ENCODE measurements around the gene HMGCS1. TPM values are rescaled to one million over a fixed set of nuclear protein-coding genes. Genes with fewer than 3 reads are reported as not detected.
A peak's percentile ranks its signal among the peaks of the same experiment; 100 is the strongest.
"Not testable (repeated sequence)": the region's sequence is repeated elsewhere in the genome, so short reads cannot be mapped to it uniquely, and the experiment has no call there.

The HMGCS1 gene
- total RNA-seq, 2 donors from 2014 or later = 142 to 176 TPM

- Histone ChIP-seq H3K36me3 (ENCODE audit: control insufficient read depth, insufficient read depth, low read length) (no peaks in the 10 kb centered on the region), H3K4me1 (ENCODE audit: control insufficient read depth, insufficient read depth, low read length) (no peaks in the 10 kb centered on the region), H3K9ac (ENCODE audit: extremely low read depth, low read length, poor library complexity, severe bottlenecking) (no peak overlapping the region), H3K9me3 (ENCODE audit: control insufficient read depth, low read length) (peaks cover 32% of the 10 kb centered on the region), H3K27ac (ENCODE audit: low read depth, low read length) (no peak overlapping the region), H3K27me3 (ENCODE audit: control insufficient read depth, insufficient read depth, low read length, poor library complexity, severe bottlenecking) (no peaks in the 10 kb centered on the region), H3K4me3 (ENCODE audit: low read length) (no peak overlapping the region)
- no peak for TF ChIP-seq CTCF (conservative IDR thresholded peaks at IDR 0.05)
- peaks cover 11% of the 10 kb centered on the region for H3K4me1 Mint-ChIP-seq
- H3K4me3 Mint-ChIP-seq = no peak overlapping the region
- peaks cover 2% of the 10 kb centered on the region for H3K27me3 Mint-ChIP-seq (ENCODE audit: insufficient read depth)
- no peak for DNase-seq
- peaks cover 14% of the 10 kb centered on the region for H3K9me3 Mint-ChIP-seq
- H3K27ac Mint-ChIP-seq = no peak overlapping the region
- WGBS, 2 experiments (ENCODE audit: insufficient coverage in 1 of 2, insufficient read length in 1 of 2) = 86% methylated on average over 1 of the region's 1 CpG; no CpG with 5 or more reads in 1 of the 2 experiments
- H3K36me3 Mint-ChIP-seq (ENCODE audit: low read depth) = peaks cover 5% of the 10 kb centered on the region
Measured at GRCh38 chr5:43270645-43271044, 42.6 kb downstream of the HMGCS1 start.

GRCh38 chr5:43268188-43268820 lies 44.9 kb downstream of the HMGCS1 start:
- peaks cover 14% of the 10 kb centered on the region for H3K9me3 Mint-ChIP-seq
- H3K4me1 Mint-ChIP-seq = no peaks in the 10 kb centered on the region
- peaks cover 32% of the 10 kb centered on the region for H3K9me3 ChIP-seq (ENCODE audit: control insufficient read depth, low read length)
- 100% methylated on average over 1 of the region's 1 CpG; no CpG with 5 or more reads in 1 of the 2 experiments for WGBS, 2 experiments (ENCODE audit: insufficient coverage in 1 of 2, insufficient read length in 1 of 2)
- peak; percentile 51 for DNase-seq
- peaks cover 17% of the 10 kb centered on the region for H3K27me3 Mint-ChIP-seq (ENCODE audit: insufficient read depth)
- no peak overlapping the region for H3K27ac ChIP-seq (ENCODE audit: low read depth, low read length)
- no peak for TF ChIP-seq CTCF (conservative IDR thresholded peaks at IDR 0.05)
- H3K4me1 ChIP-seq (ENCODE audit: control insufficient read depth, insufficient read depth, low read length) = no peaks in the 10 kb centered on the region
- no peak overlapping the region for H3K4me3 ChIP-seq (ENCODE audit: low read length)
- no peaks in the 10 kb centered on the region for H3K36me3 ChIP-seq (ENCODE audit: control insufficient read depth, insufficient read depth, low read length)
- H3K9ac ChIP-seq (ENCODE audit: extremely low read depth, low read length, poor library complexity, severe bottlenecking) = no peak overlapping the region
- peaks cover 5% of the 10 kb centered on the region for H3K36me3 Mint-ChIP-seq (ENCODE audit: low read depth)
- no peak overlapping the region for H3K27ac Mint-ChIP-seq
- no peak overlapping the region for H3K4me3 Mint-ChIP-seq
- no peaks in the 10 kb centered on the region for H3K27me3 ChIP-seq (ENCODE audit: control insufficient read depth, insufficient read depth, low read length, poor library complexity, severe bottlenecking)

- not testable (repeated sequence) for H3K4me3 Mint-ChIP-seq; H3K27me3 ChIP-seq (ENCODE audit: control insufficient read depth, insufficient read depth, low read length, poor library complexity, severe bottlenecking); H3K9ac ChIP-seq (ENCODE audit: extremely low read depth, low read length, poor library complexity, severe bottlenecking); H3K36me3 Mint-ChIP-seq (ENCODE audit: low read depth); DNase-seq; H3K4me1 Mint-ChIP-seq; H3K4me3 ChIP-seq (ENCODE audit: low read length); H3K4me1 ChIP-seq (ENCODE audit: control insufficient read depth, insufficient read depth, low read length); H3K36me3 ChIP-seq (ENCODE audit: control insufficient read depth, insufficient read depth, low read length); H3K27ac Mint-ChIP-seq; H3K27ac ChIP-seq (ENCODE audit: low read depth, low read length)
- Mint-ChIP-seq H3K27me3 (ENCODE audit: insufficient read depth) (peaks cover 34% of the 10 kb centered on the region), H3K9me3 (peaks cover 15% of the 10 kb centered on the region)
- WGBS, 2 experiments (ENCODE audit: insufficient coverage in 1 of 2, insufficient read length in 1 of 2) = 78 to 96% methylated on average over 2 of the region's 2 CpGs
- H3K9me3 ChIP-seq (ENCODE audit: control insufficient read depth, low read length) = peaks cover 12% of the 10 kb centered on the region
Measured at GRCh38 chr5:43262269-43262668, 50.9 kb downstream of the HMGCS1 start.

GRCh38 chr5:43258116-43258515 lies 55.1 kb downstream of the HMGCS1 start:
- Histone ChIP-seq H3K36me3 (ENCODE audit: control insufficient read depth, insufficient read depth, low read length) (no peaks in the 10 kb centered on the region), H3K4me1 (ENCODE audit: control insufficient read depth, insufficient read depth, low read length) (no peaks in the 10 kb centered on the region), H3K27ac (ENCODE audit: low read depth, low read length) (no peak overlapping the region), H3K27me3 (ENCODE audit: control insufficient read depth, insufficient read depth, low read length, poor library complexity, severe bottlenecking) (no peaks in the 10 kb centered on the region), H3K9me3 (ENCODE audit: control insufficient read depth, low read length) (no peaks in the 10 kb centered on the region), H3K4me3 (ENCODE audit: low read length) (no peak overlapping the region), H3K9ac (ENCODE audit: extremely low read depth, low read length, poor library complexity, severe bottlenecking) (no peak overlapping the region)
- no peaks in the 10 kb centered on the region for H3K36me3 Mint-ChIP-seq (ENCODE audit: low read depth)
- H3K4me1 Mint-ChIP-seq = peaks cover 7% of the 10 kb centered on the region
- peaks cover 18% of the 10 kb centered on the region for H3K27me3 Mint-ChIP-seq (ENCODE audit: insufficient read depth)
- no peak overlapping the region for H3K4me3 Mint-ChIP-seq
- DNase-seq = no peak
- TF ChIP-seq CTCF (conservative IDR thresholded peaks at IDR 0.05) = no peak
- H3K27ac Mint-ChIP-seq = no peak overlapping the region
- peaks cover 6% of the 10 kb centered on the region for H3K9me3 Mint-ChIP-seq
- 67 to 100% methylated on average over 1 of the region's 1 CpG for WGBS, 2 experiments (ENCODE audit: insufficient coverage in 1 of 2, insufficient read length in 1 of 2)
